ENCODE data around the gene STAB2. TPM values are rescaled to one million over a fixed set of nuclear protein-coding genes. Genes with fewer than 3 reads are reported as not detected.

Gene STAB2
- total and polyA plus RNA-seq, 2 of the 8 experiments (the other 6 are each of a cell fraction or from before 2014, with no cell fraction given): not detected

DNA sequence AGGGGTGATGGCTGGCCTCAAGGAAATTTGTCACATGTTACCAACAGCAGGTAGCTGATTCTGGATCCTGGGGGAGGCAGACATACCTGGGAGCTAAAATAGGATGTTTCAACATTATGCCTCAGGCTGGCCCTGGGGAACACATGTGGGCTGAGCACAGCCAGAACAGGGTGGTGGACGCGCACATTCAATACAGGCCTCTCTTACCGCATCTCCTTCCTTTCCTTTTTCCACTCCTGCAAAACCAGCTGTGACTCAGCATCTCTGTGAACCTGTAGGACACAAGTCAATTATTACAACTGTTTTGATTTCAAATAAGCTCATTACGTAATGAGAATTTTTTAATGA, 193.0 kb downstream of the STAB2 start:
- no peak overlapping the region for H3K23ac ChIP-seq (ENCODE audit: insufficient read length)
- no peak overlapping the region for H2BK5ac ChIP-seq (ENCODE audit: low read depth, low read length)
- ChIA-PET CTCF (ENCODE audit: partially characterized antibody) (interaction anchor here (1.2 to 4.0 kb wide), 4 partner anchors 9 to 148 kb away, joined by 3 to 26 read pairs (median 4); no protein-coding TSS in a partner anchor), POLR2A (ENCODE audit: partially characterized antibody) (interaction anchor here (1.5 kb wide), 1 partner anchor 9 kb away, joined by 4 read pairs; no protein-coding TSS in a partner anchor)
- H3K36me3 ChIP-seq (ENCODE audit: control insufficient read depth in 2 of 4, insufficient read depth in 4 of 4, low read length in 3 of 4): peaks cover 10 to 30% (median 20%) of the 10 kb centered on the region in 4 experiments; a peak in 7 of 8 replicates
- no peaks in the 10 kb centered on the region for H3K9me3 ChIP-seq (ENCODE audit: insufficient read depth in 2 of 2, low read depth in 1 of 2, low read length in 1 of 2)
- WGBS, 2 experiments (ENCODE audit: extremely low coverage in 1 of 2, insufficient coverage in 1 of 2, insufficient read length in 1 of 2, insufficient replicate concordance in 2 of 2, low coverage in 1 of 2, low lambda C conversion rate in 2 of 2, missing lambda C conversion rate in 1 of 2): 95% methylated on average over 4 of the region's 4 CpGs; no CpG with 5 or more reads in 1 of the 2 experiments
- H4K5ac ChIP-seq (ENCODE audit: insufficient read length, low read depth, low read length): no peak overlapping the region
- no peak overlapping the region for H3K4me2 ChIP-seq (ENCODE audit: insufficient read depth in 1 of 2, low read depth in 2 of 2, low read length in 2 of 2)
- no peak overlapping the region for H3K14ac ChIP-seq (ENCODE audit: insufficient read length)
- no peak overlapping the region for H2BK15ac ChIP-seq (ENCODE audit: low read length)
- H3K79me1 ChIP-seq (ENCODE audit: low read depth, low read length): no peaks in the 10 kb centered on the region
- H2BK120ac ChIP-seq (replicated peaks; ENCODE audit: low read depth, low read length): no peak overlapping the region
- H3K4me3 ChIP-seq (ENCODE audit: extremely low read depth in 1 of 4, insufficient read depth in 2 of 4, low read depth in 3 of 4, low read length in 4 of 4): no peak overlapping the region
- no peak overlapping the region for H3K18ac ChIP-seq (ENCODE audit: extremely low read depth, low read length)
- H3K4me1 ChIP-seq (replicated peaks in 1 of 4; ENCODE audit: control insufficient read depth in 3 of 4, insufficient read depth in 4 of 4, low read length in 3 of 4): 0 out of 7 replicates have a peak, but pooled peaks cover 0 to 1% (median 0%) of the 10 kb centered on the region in 4 experiments
- no peak overlapping the region for H2BK20ac ChIP-seq (ENCODE audit: low read length)
- no peak overlapping the region for H4K8ac ChIP-seq (ENCODE audit: extremely low read depth, insufficient read depth, low read length)
- no peak overlapping the region for H2AK5ac ChIP-seq (ENCODE audit: low read depth, low read length)
- H4K20me1 ChIP-seq (replicated peaks in 1 of 2; ENCODE audit: control insufficient read depth in 1 of 2, insufficient read depth in 2 of 2, low read length in 2 of 2): peaks cover 0 to 4% of the 10 kb centered on the region in 2 experiments
- H2BK12ac ChIP-seq (ENCODE audit: low read depth, low read length): no peak overlapping the region
- H3K23me2 ChIP-seq (ENCODE audit: low read depth, low read length): no peaks in the 10 kb centered on the region
- no peak overlapping the region for H2AFZ ChIP-seq (ENCODE audit: low read length)
- DNase-seq (ENCODE audit: low read depth in 1 of 2, low spot score in 2 of 2): no peak
- no peak overlapping the region for H3K9ac ChIP-seq (replicated peaks in 1 of 4; ENCODE audit: extremely low read depth in 1 of 4, low read depth in 3 of 4, low read length in 3 of 4)
- no peak overlapping the region for H3K56ac ChIP-seq (replicated peaks; ENCODE audit: insufficient read length, low read depth, low read length)
- FAIRE-seq: no peak
- no peak overlapping the region for H4K91ac ChIP-seq (replicated peaks; ENCODE audit: insufficient read length, low read length)
- no peak overlapping the region for H3K4ac ChIP-seq (replicated peaks; ENCODE audit: insufficient read length, low read depth, low read length)
- H3K27me3 ChIP-seq (replicated peaks in 1 of 4; ENCODE audit: control insufficient read depth in 3 of 4, extremely low read depth in 1 of 4, insufficient read depth in 3 of 4, low read length in 3 of 4): no peaks in the 10 kb centered on the region
- no peak overlapping the region for H3K27ac ChIP-seq (ENCODE audit: low read depth, low read length)
- H3K79me2 ChIP-seq (ENCODE audit: control insufficient read depth in 1 of 2, insufficient read depth in 2 of 2, low read length in 2 of 2): no peaks in the 10 kb centered on the region
- no peak for TF ChIP-seq POU5F1 (IDR thresholded peaks at IDR 0.05; ENCODE audit: low read depth, low read length)
- TF ChIP-seq CREB1 (IDR thresholded peaks at IDR 0.05): no peak
- TF ChIP-seq RNF2 (IDR thresholded peaks at IDR 0.05; ENCODE audit: borderline replicate concordance, low read depth, low read length, missing control alignments, poor library complexity, severe bottlenecking): no peak
- no peak for TF ChIP-seq SAP30 (IDR thresholded peaks at IDR 0.05; ENCODE audit: insufficient read depth, insufficient replicate concordance, low read length)
- no peak for TF ChIP-seq HDAC2 (IDR thresholded peaks at IDR 0.05; ENCODE audit: borderline replicate concordance in 1 of 2, low read depth in 2 of 2, low read length in 2 of 2)
- TF ChIP-seq POLR2A (IDR thresholded peaks at IDR 0.05; ENCODE audit: control extremely low read depth in 1 of 2, low read depth in 2 of 2, low read length in 2 of 2): no peak
- TF ChIP-seq TAF7 (optimal IDR thresholded peaks at IDR 0.05; ENCODE audit: borderline replicate concordance, low read depth, low read length): no peak
- TF ChIP-seq SP4 (IDR thresholded peaks at IDR 0.05; ENCODE audit: low read length): no peak
- TF ChIP-seq GABPA (IDR thresholded peaks at IDR 0.05; ENCODE audit: borderline replicate concordance, insufficient read depth, low read length): no peak
- TF ChIP-seq ZNF274 (IDR thresholded peaks at IDR 0.05; ENCODE audit: borderline replicate concordance, extremely low read depth, low read length): no peak
- no peak for TF ChIP-seq TCF12 (IDR thresholded peaks at IDR 0.05; ENCODE audit: low read depth, low read length)
- TF ChIP-seq RBBP5 (IDR thresholded peaks at IDR 0.05; ENCODE audit: borderline replicate concordance, low read depth, low read length): no peak
- TF ChIP-seq CBX5 (IDR thresholded peaks at IDR 0.05; ENCODE audit: low read depth, low read length): no peak
- TF ChIP-seq TBP (IDR thresholded peaks at IDR 0.05; ENCODE audit: low read depth, low read length): no peak
- no peak for TF ChIP-seq BACH1 (IDR thresholded peaks at IDR 0.05; ENCODE audit: low read length)
